Measurements from ENCODE around the gene ARMC9.
"Not testable (repeated sequence)": the region's sequence is repeated elsewhere in the genome, so short reads cannot be mapped to it uniquely, and the experiment has no call there.

ARMC9 gene

GRCh38 chr2:231399046-231399852 is 200.8 kb downstream of the ARMC9 start:
- no peak for DNase-seq (ENCODE audit: low spot score)

DNA sequence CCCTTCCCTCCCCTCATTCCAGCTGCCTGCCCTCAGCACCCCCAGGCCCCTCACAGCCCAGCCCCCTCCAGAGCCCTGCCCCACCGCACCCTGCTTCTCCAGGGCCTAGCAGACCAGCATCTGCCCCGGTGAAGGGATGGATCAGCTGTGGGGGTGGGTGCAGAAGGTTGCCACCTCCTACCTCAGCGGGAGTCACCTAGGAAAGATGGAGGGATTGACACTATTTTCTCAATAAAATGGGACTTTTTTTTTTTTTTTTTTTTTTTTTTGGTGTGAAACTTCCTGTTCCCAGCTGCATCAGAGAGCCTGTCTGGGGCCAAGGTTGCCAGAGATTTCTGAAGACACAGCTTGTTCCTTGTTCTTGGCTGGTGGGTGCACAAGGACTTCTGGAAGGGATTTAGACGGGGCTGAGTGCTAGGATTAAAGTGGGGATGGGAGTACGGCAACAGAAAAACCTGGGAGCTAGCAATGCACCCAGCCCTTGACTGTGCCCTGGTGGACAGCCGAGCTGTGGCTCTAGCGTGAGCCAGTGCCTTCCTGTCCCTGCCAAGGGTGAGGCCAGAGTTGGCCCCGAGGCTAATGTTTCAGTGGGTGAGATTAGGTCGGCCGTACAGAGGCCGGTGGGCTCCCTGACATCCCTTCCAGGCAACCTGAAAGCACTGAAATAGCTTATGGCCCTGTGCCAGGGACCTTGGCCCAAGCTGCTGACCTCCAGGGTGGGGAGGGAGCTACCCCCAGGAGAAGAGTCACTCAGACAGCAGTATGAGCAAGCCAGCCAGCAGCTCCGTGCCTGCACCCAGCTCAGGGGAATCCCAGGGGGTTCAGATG is 201.6 kb downstream of the ARMC9 start:
- DNase-seq (ENCODE audit: low spot score): no peak

GRCh38 chr2:231400681-231401080 is 202.2 kb downstream of the ARMC9 start:
- DNase-seq (ENCODE audit: low spot score): not testable (repeated sequence)

DNA sequence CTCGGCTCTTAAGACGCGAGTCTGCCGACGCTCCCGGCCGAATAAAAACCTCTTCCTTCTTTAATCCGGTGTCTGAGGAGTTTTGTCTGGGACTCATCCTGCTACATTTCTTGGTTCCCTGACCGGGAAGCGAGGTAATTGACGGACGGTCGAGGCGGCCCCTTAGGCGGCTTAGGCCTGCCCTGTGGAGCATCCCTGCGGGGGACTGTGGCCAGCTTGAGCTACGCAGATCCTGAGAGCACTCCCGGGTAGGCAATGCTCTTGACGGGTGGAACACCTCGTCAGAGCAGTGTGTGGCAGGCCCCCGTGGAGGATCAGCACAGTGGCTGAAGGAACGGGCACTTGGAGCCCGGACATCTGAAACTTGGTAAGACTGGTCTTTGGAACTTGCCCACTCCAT is 202.7 kb downstream of the ARMC9 start:
- DNase-seq (ENCODE audit: low spot score): not testable (repeated sequence)

DNA sequence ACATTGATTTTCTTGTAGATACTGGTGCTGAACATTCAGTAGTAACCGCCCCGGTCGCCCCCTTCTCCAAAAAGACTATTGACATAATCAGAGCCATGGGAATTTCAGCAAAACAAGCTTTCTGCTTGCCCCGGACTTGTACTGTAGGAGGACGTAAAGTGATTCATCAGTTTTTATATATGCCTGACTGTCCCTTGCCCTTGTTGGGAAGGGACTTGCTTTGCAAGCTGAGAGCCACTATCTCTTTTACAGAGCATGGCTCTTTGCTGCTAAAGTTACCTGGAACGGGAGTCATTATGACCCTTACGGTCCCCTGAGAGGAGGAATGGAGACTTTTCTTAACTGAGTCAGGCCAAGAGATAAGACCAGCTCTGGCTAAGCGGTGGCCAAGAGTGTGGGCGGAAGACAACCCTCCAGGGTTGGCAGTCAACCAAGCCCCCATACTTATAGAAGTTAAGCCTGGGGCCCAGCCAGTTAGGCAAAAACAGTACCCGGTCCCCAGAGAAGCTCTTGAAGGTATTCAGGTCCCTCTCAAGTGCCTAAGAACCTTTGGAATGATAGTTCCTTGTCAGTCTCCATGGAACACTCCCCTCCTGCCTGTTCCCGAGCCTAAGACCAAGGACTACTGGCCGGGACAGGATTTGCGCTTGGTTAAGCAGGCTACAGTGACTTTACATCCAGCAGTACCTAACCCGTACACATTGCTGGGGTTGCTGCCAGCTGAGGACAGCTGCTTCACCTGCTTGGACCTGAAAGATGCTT is 205.2 kb downstream of the ARMC9 start:
- DNase-seq (ENCODE audit: low spot score): not testable (repeated sequence)

DNA sequence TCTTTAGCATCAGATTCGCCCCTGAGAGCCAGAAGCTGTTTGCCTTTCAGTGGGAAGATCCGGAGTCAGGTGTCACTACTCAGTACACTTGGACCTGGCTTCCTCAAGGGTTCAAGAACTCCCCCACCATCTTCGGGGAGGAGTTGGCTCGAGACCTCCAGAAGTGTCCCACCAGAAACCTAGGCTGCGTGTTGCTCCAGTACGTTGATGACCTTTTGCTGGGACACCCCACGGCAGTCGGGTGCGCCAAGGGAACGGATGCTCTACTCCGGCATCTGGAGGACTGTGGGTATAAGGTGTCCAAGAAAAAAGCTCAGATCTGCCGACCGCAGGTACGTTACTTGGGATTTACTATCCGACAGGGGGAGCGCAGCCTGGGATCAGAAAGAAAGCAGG is 205.8 kb downstream of the ARMC9 start:
- not testable (repeated sequence) for DNase-seq (ENCODE audit: low spot score)

GRCh38 chr2:231405601-231406367 is 207.4 kb downstream of the ARMC9 start:
- DNase-seq (ENCODE audit: low spot score): not testable (repeated sequence)

GRCh38 chr2:231407686-231408085 is 209.3 kb downstream of the ARMC9 start:
- not testable (repeated sequence) for DNase-seq (ENCODE audit: low spot score)

- DNase-seq (ENCODE audit: low spot score): not testable (repeated sequence)
Measured at GRCh38 chr2:231408304-231408703, 209.9 kb downstream of the ARMC9 start.

DNA sequence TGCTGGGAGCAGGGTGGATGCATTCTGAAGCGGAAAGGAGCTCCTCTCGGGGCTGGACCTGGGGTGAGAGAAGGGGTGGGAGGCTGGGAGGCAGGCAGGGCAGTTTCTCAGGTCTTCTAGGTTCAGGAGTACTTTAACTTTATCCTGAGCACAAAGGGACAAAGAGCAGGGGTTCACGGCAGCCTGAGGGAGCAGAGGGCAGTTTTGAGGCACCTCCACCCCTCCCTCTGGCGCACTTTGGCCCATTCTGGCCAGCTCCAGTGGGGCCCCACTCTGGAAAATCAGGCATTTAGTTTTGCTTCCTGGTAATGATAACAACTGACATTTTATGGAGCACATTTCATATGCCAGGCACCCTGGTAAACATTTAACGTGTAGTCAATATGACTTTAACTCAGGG is 211.3 kb downstream of the ARMC9 start:
- no peak for DNase-seq (ENCODE audit: low spot score)

- DNase-seq (ENCODE audit: low spot score): no peak
Measured at GRCh38 chr2:231410293-231411004, 212.0 kb downstream of the ARMC9 start.

GRCh38 chr2:231411237-231411636 is 212.8 kb downstream of the ARMC9 start:
- no peak for DNase-seq (ENCODE audit: low spot score)

DNA sequence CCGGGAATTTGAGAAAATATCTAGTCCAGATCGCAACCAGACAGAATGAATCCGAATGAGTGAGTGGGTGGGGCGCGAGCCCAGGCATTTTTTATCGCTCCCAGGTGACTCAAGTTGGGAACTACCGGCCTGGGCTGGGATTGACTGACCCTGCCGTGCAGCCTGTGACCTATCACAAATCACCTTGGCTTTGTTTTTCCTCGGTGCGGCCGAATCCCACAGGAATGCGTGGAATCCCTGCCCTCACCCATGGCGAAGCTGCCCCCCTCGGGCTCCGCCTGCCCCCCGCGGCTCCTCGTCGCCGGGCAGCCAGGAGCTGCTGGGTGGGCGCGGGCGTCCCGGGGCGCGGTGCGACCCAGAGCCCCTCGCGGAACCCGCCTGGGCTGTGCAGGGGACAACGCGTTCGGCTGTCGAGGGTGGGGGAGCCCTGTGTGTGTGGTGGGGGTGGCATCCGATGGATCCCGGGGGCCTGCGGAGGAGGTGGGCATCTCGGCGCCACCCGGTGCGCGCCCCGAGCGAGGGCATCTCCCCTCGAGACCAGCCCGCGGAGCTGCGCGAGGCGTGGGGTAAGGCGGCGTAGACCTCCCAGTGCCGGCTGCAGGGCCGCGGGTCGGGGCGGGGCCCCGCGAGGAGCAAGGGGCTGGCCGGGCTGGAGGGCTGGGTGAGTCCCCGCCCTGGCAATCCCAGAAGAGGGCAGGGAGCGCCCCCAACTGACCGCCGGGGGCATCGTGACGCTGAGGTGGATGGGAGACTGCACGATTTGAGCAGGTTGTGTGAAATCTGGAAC is 213.6 kb downstream of the ARMC9 start:
- peak; percentile 33 for DNase-seq (ENCODE audit: low spot score)

- no peak for DNase-seq (ENCODE audit: low spot score)
Measured at GRCh38 chr2:231412618-231412963, 214.2 kb downstream of the ARMC9 start.

GRCh38 chr2:231413456-231413855 is 215.0 kb downstream of the ARMC9 start:
- DNase-seq (ENCODE audit: low spot score): no peak

DNA sequence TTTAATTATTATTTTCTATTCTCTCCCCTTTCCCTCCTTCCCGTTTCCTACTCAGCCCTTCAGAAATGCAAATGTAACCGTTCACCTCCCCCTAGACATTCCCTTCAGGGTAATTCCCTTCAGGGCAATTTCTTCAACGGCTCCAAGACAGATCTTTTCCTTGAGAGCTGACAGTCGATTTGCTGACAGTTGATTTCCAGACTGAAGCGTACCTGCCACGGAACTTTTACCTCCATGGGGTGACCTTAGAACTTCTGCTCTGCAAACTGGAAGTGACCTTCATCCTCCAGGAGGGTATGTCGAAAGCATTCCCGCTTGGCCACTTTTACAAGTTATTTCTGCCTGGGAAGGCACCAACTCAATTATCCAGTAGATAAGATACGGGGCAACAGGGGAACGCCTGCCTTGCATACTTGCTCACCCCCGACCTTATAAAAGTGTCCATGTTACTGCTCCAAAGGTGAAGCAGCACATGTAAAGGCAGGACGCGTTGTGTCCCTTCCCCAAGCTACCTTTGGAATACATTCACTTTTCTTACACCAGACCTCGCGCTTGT is 215.6 kb downstream of the ARMC9 start:
- DNase-seq (ENCODE audit: low spot score): no peak

DNA sequence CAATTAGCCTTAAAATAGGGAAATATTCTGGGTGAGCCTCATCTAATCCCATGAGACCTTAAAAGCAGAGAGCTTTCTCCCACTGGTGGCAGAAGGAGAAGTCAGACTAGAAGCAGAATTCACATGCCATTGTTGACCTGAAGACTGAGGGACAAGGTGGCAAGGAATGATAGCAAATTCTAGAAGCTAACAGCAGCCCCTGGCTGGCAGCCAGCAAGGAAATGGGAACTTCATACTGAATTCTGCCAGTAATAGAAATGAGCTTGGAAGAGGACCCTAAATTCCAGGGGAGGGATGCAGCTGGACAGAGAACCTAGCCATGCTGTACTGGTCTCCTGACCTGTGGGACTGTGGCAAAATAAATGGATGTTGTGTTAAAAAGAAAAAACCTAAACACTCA is 216.6 kb downstream of the ARMC9 start:
- DNase-seq (ENCODE audit: low spot score): no peak

DNA sequence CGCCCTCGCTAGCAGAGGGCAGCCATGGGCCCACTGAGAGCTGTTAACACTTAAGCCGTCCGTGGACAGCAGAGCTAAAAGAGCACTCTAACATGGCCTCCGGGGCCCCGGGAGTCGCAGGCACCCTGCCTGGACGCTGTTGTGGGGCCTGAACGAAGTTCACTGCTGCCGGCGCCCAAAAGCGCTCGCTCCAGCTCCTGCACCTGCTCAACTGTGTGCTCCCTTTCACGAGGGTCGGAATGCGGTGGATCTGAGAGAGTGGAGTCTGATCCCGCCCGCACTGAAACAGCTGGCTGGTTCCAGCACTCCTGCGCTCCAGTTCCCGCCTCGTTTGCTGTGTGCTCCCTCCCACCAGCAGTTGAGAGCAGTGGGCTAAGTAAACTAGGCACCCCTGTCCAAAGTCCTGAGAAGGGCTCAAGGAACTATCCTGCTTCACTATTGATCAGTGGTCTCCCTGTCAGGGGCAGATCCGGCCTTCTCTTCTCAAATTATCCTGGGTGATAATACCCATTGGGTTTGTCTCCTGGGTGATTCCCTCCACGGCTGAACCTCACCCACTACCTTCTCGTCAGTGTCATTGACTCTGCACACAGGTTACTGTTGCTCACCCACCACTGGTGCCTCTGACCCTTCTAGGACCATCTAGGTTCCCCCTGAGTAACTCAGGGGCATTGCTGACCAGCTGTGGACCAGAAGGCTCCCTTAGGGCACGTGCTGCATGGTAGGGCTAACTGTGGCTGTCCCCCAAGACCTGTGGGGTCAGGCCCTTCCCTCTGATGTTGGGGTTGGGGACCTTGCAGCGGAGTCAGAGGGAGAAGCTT is 220.6 kb downstream of the ARMC9 start:
- no peak for DNase-seq (ENCODE audit: low spot score)

- no peak for DNase-seq (ENCODE audit: low spot score)
Measured at GRCh38 chr2:231421051-231421580, 222.7 kb downstream of the ARMC9 start.

Measured in activated CD4-positive, alpha-beta T cell treated with anti-CD3 and anti-CD28 coated beads, Interleukin-2, Interleukin-4, amounts not matched to agents 100 ng/mL and 50 ng/mL, durations not matched to agents 16 hours and 8 hours (primary cell).